Activated CD4-positive, alpha-beta T cell treated with anti-CD3 and anti-CD28 coated beads for 36 hours (primary cell): ENCODE results near the gene DUS1L. TPM values are rescaled to one million over a fixed set of nuclear protein-coding genes. Genes with fewer than 3 reads are reported as not detected.

Source experiments
- total RNA-seq, 2 experiments: library from RNA; stranded (reverse); gene quantifications; one replicate each; pipeline ENCODE4 v1.2.3, GENCODE V29; 2021

The DUS1L gene
- total RNA-seq, 2 experiments from 2014 or later: 119 to 124 TPM

Other genes starting within 250 kb of the DUS1L start
- 10 to 100 TPM; 45.8 to 50.4 TPM for gene MCRIP1, start 232.5 kb downstream of the DUS1L start, total RNA-seq
- gene PPP1R27, start 230.8 kb downstream of the DUS1L start, total RNA-seq: not detected
- 100 to 1,000 TPM; 414 to 578 TPM for gene P4HB, start 205.3 kb downstream of the DUS1L start, total RNA-seq
- gene ARHGDIA, start 194.5 kb downstream of the DUS1L start, total RNA-seq: 100 to 1,000 TPM; 513 to 661 TPM
- gene ALYREF, start 174.2 kb downstream of the DUS1L start, total RNA-seq: 100 to 1,000 TPM; 197 to 230 TPM
- 100 to 1,000 TPM in 1 of 2 experiments, 10 to 100 TPM in 1; 79.9 to 131 TPM for gene ANAPC11, start 174.1 kb downstream of the DUS1L start, total RNA-seq
- under 1 TPM in 1 of 2 experiments, not detected in 1; 0.14 TPM for gene NPB, start 163.6 kb downstream of the DUS1L start, total RNA-seq
- gene PCYT2, start 154.4 kb downstream of the DUS1L start, total RNA-seq: 10 to 100 TPM; 19.7 to 24.0 TPM
- 10 to 100 TPM; 29.3 to 31.8 TPM for gene SIRT7, start 147.6 kb downstream of the DUS1L start, total RNA-seq
- 10 to 100 TPM; 15.3 to 18.3 TPM for gene MAFG, start 138.1 kb downstream of the DUS1L start, total RNA-seq
- 100 to 1,000 TPM; 110 to 134 TPM for gene PYCR1, start 128.5 kb downstream of the DUS1L start, total RNA-seq
- gene MYADML2, start 118.6 kb downstream of the DUS1L start, total RNA-seq: not detected
- gene NOTUM, start 104.6 kb downstream of the DUS1L start, total RNA-seq: under 1 TPM; 0.87 to 0.97 TPM
- 10 to 100 TPM; 23.3 to 26.5 TPM for gene ASPSCR1, start 88.2 kb downstream of the DUS1L start, total RNA-seq
- 10 to 100 TPM; 77.5 to 84.1 TPM for gene CENPX, start 42.9 kb downstream of the DUS1L start, total RNA-seq
- gene LRRC45, start 42.5 kb downstream of the DUS1L start, total RNA-seq: 10 to 100 TPM; 17.6 to 20.6 TPM
- 10 to 100 TPM in 1 of 2 experiments, 1 to 10 TPM in 1; 9.6 to 10.6 TPM for gene RAC3, start 34.1 kb downstream of the DUS1L start, total RNA-seq
- 100 to 1,000 TPM; 105 to 166 TPM for gene DCXR, start 28.1 kb downstream of the DUS1L start, total RNA-seq
- 10 to 100 TPM; 16.9 to 17.5 TPM for gene RFNG, start 14.0 kb downstream of the DUS1L start, total RNA-seq
- gene GPS1, start 13.9 kb downstream of the DUS1L start, total RNA-seq: 10 to 100 TPM; 69.0 to 73.5 TPM
- gene FASN, start 32.4 kb upstream of the DUS1L start, total RNA-seq: 100 to 1,000 TPM; 239 to 259 TPM
- gene CCDC57, start 147.0 kb upstream of the DUS1L start, total RNA-seq: 10 to 100 TPM; 41.6 to 43.8 TPM
- gene SLC16A3, start 163.2 kb upstream of the DUS1L start, total RNA-seq: 100 to 1,000 TPM in 1 of 2 experiments, 10 to 100 TPM in 1; 93.2 to 157 TPM
- gene CSNK1D, start 207.9 kb upstream of the DUS1L start, total RNA-seq: 100 to 1,000 TPM; 118 to 182 TPM